HUES48 (cell line): ENCODE data around the gene SLC10A7.

Experiments used
- H3K27ac ChIP-seq: one replicate; pipeline ENCODE4 v1.7.0; 2013; ENCODE audit warnings: low read depth, low read length, inconsistent platforms
- H3K27me3 ChIP-seq: 2 replicates; pipeline ENCODE4 v1.6.1; 2013; ENCODE audit warnings: mild to moderate bottlenecking, low read length; ENCODE audit not compliant: control insufficient read depth, insufficient read depth
- H3K36me3 ChIP-seq: 2 replicates; pipeline ENCODE4 v1.6.1; 2013; ENCODE audit warnings: low read length; ENCODE audit not compliant: control insufficient read depth, insufficient read depth
- H3K4me1 ChIP-seq: 2 replicates; pipeline ENCODE4 v1.6.1; 2013; ENCODE audit warnings: mild to moderate bottlenecking, low read length; ENCODE audit not compliant: control insufficient read depth, insufficient read depth
- H3K4me3 ChIP-seq: 2 replicates; pipeline ENCODE4 v1.5.1; 2013; ENCODE audit warnings: mild to moderate bottlenecking, low read depth, low read length
- H3K9ac ChIP-seq: 2 replicates; pipeline ENCODE4 v1.6.1; 2013; ENCODE audit warnings: mild to moderate bottlenecking, low read depth, low read length, moderate library complexity
- H3K9me3 ChIP-seq: 2 replicates; pipeline ENCODE4 v1.6.1; 2013; ENCODE audit warnings: low read length; ENCODE audit not compliant: control insufficient read depth, insufficient read depth

The SLC10A7 gene

GRCh38 chr4:146212781-146213180 is 309.0 kb downstream of the SLC10A7 start:
- Histone ChIP-seq H3K4me1 (no peaks in the 10 kb centered on the region), H3K36me3 (no peaks in the 10 kb centered on the region), H3K9me3 (no peaks in the 10 kb centered on the region), H3K9ac (no peak overlapping the region), H3K4me3 (no peak overlapping the region), H3K27ac (no peak overlapping the region), H3K27me3 (no peaks in the 10 kb centered on the region)

- H3K4me1 ChIP-seq = no peaks in the 10 kb centered on the region
- H3K36me3 ChIP-seq = no peaks in the 10 kb centered on the region
- no peak overlapping the region for H3K4me3 ChIP-seq
- H3K9ac ChIP-seq = no peak overlapping the region
- H3K9me3 ChIP-seq = no peaks in the 10 kb centered on the region
- H3K27ac ChIP-seq = no peak overlapping the region
- no peaks in the 10 kb centered on the region for H3K27me3 ChIP-seq
Measured at GRCh38 chr4:146211440-146211839, 310.3 kb downstream of the SLC10A7 start.

GRCh38 chr4:146210890-146211289 is 310.9 kb downstream of the SLC10A7 start:
- Histone ChIP-seq H3K4me1 (no peaks in the 10 kb centered on the region), H3K9ac (no peak overlapping the region), H3K27ac (no peak overlapping the region), H3K4me3 (no peak overlapping the region), H3K9me3 (no peaks in the 10 kb centered on the region), H3K27me3 (no peaks in the 10 kb centered on the region), H3K36me3 (no peaks in the 10 kb centered on the region)

GRCh38 chr4:146207410-146207809 is 314.3 kb downstream of the SLC10A7 start:
- H3K4me3 ChIP-seq = no peak overlapping the region
- H3K4me1 ChIP-seq = no peaks in the 10 kb centered on the region
- no peaks in the 10 kb centered on the region for H3K36me3 ChIP-seq
- H3K27me3 ChIP-seq = no peaks in the 10 kb centered on the region
- no peak overlapping the region for H3K9ac ChIP-seq
- no peak overlapping the region for H3K27ac ChIP-seq
- no peaks in the 10 kb centered on the region for H3K9me3 ChIP-seq
